GM23338 (cell line): Measurements from ENCODE around the gene ATP1A4. TPM values are rescaled to one million over a fixed set of nuclear protein-coding genes. Genes with fewer than 3 reads are reported as not detected.

Experiments used
- ATAC-seq: fragments of 200-7000 bp; cut with Tn5 transposase; 3 replicates; pipeline ENCODE4 v1.9.1; 2020
- DNase-seq: peaks from one replicate; pipeline ENCODE4 v3.0.0-alpha.2; 2015; ENCODE audit warnings: low spot score
- H2AFZ ChIP-seq: fragments of 200-600 bp; sonication (generic); 2 replicates; pipeline ENCODE4 v1.8.0; 2016; ENCODE audit warnings: antibody characterized with exemption, mild to moderate bottlenecking, moderate library complexity
- H3F3A ChIP-seq: fragments of 200-600 bp; sonication (generic); replicated peaks from 2 replicates; pipeline ENCODE4 v1.8.0; 2017; ENCODE audit warnings: antibody characterized with exemption, mixed run types, low read depth
- H3K27ac ChIP-seq: fragments of 200-600 bp; sonication (generic); 2 replicates; pipeline ENCODE4 v1.6.1; 2016; ENCODE audit warnings: low read depth
- H3K27me3 ChIP-seq: fragments of 200-600 bp; sonication (generic); 2 replicates; pipeline ENCODE4 v1.8.0; 2016; ENCODE audit warnings: mild to moderate bottlenecking, mixed run types, moderate library complexity; ENCODE audit not compliant: insufficient read depth
- H3K36me3 ChIP-seq: fragments of 200-600 bp; sonication (generic); 2 replicates; pipeline ENCODE4 v1.8.0; 2016; ENCODE audit warnings: mild to moderate bottlenecking; ENCODE audit not compliant: insufficient read depth
- H3K4me1 ChIP-seq: fragments of 200-600 bp; sonication (generic); 2 replicates; pipeline ENCODE4 v1.8.0; 2016; ENCODE audit warnings: mild to moderate bottlenecking, moderate library complexity; ENCODE audit not compliant: insufficient read depth
- H3K4me2 ChIP-seq: fragments of 200-600 bp; sonication (generic); 2 replicates; pipeline ENCODE4 v1.7.1; 2017; ENCODE audit warnings: mixed run types
- H3K4me3 ChIP-seq: fragments of 200-600 bp; sonication (generic); 2 replicates; pipeline ENCODE4 v1.6.1; 2016; ENCODE audit warnings: mixed run types
- H3K79me2 ChIP-seq: fragments of 200-600 bp; sonication (generic); replicated peaks from 2 replicates; pipeline ENCODE4 v1.8.0; 2017; ENCODE audit warnings: mild to moderate bottlenecking; ENCODE audit not compliant: insufficient read depth
- H3K9me2 ChIP-seq: fragments of 200-600 bp; sonication (generic); 2 replicates; pipeline ENCODE4 v1.8.0; 2017; ENCODE audit not compliant: insufficient read depth
- H4K20me1 ChIP-seq: fragments of 200-600 bp; sonication (generic); replicated peaks from 2 replicates; pipeline ENCODE4 v1.8.0; 2017; ENCODE audit warnings: mild to moderate bottlenecking; ENCODE audit not compliant: insufficient read depth
- H3K27ac Mint-ChIP-seq: 2 replicates; pipeline ENCODE4 v1.8.0; 2020; ENCODE audit warnings: inconsistent platforms, mild to moderate bottlenecking, moderate library complexity, mixed read lengths
- H3K27me3 Mint-ChIP-seq: 3 replicates; pipeline ENCODE4 v1.8.0; 2022; ENCODE audit warnings: low read depth, mild to moderate bottlenecking, moderate library complexity, mixed read lengths, inconsistent platforms; ENCODE audit not compliant: insufficient read depth, poor library complexity
- H3K36me3 Mint-ChIP-seq: 3 replicates; pipeline ENCODE4 v1.8.0; 2021; ENCODE audit warnings: low read depth, mild to moderate bottlenecking, inconsistent platforms, moderate library complexity, mixed read lengths
- H3K4me1 Mint-ChIP-seq: 3 replicates; pipeline ENCODE4 v1.8.0; 2020; ENCODE audit warnings: mild to moderate bottlenecking, inconsistent platforms, mixed read lengths
- H3K4me3 Mint-ChIP-seq: 3 replicates; pipeline ENCODE4 v1.8.0; 2021; ENCODE audit warnings: moderate library complexity, mild to moderate bottlenecking, inconsistent platforms, mixed read lengths
- H3K9me3 Mint-ChIP-seq: 3 replicates; pipeline ENCODE4 v1.8.0; 2020; ENCODE audit warnings: moderate library complexity, mild to moderate bottlenecking, inconsistent platforms, mixed read lengths
- EZH2phosphoT487 ChIP-seq: fragments of 200-600 bp; sonication (generic); IDR thresholded peaks from one replicate; pipeline ENCODE4 v1.8.1; 2018; ENCODE audit warnings: antibody characterized with exemption; ENCODE audit not compliant: unreplicated experiment
- NANOG ChIP-seq: IDR thresholded peaks from 2 replicates; pipeline ENCODE4 v1.6.1; 2016; ENCODE audit warnings: antibody characterized with exemption, borderline replicate concordance
- POLR2AphosphoS5 ChIP-seq: IDR thresholded peaks from 2 replicates; pipeline ENCODE4 v1.6.1; 2016; ENCODE audit warnings: antibody characterized with exemption, low read depth
- STAT1 ChIP-seq: IDR thresholded peaks from one replicate; pipeline ENCODE4 v1.6.1; 2016; ENCODE audit warnings: antibody characterized with exemption; ENCODE audit not compliant: unreplicated experiment
- ZNF114 ChIP-seq: fragments of 250-450 bp; sonication (Bioruptor Pico); IDR thresholded peaks from 2 replicates; pipeline ENCODE4 v1.5.0; 2020; ENCODE audit warnings: mild to moderate bottlenecking, moderate library complexity
- ZNF331 ChIP-seq: fragments of 250-450 bp; sonication (Bioruptor Pico); IDR thresholded peaks from 2 replicates; pipeline ENCODE4 v1.5.0; 2020; ENCODE audit warnings: low read depth, mild to moderate bottlenecking, moderate library complexity
- polyA plus RNA-seq: library from polyadenylated mRNA; unstranded; fragments of >200 nt; fragmentation: Nextera tagmentation; extraction: Ambion mirVana; gene quantifications from 2 replicates; pipeline ENCODE4 v1.2.1, GENCODE V29; 2016
- total RNA-seq: library from RNA; depleted of rRNA; stranded (reverse); fragments of >200 nt; shearing (Covaris generic); gene quantifications from 2 replicates; pipeline ENCODE4 v1.2.3, GENCODE V29; 2014
- TF ChIP-seq, protein P1 (sequence below): IDR thresholded peaks from one replicate; pipeline ENCODE4 v1.6.1; 2018; ENCODE audit warnings: antibody characterized with exemption; ENCODE audit not compliant: unreplicated experiment
- TF ChIP-seq, protein P2 (sequence below): IDR thresholded peaks from 2 replicates; pipeline ENCODE4 v1.6.1; 2016; ENCODE audit warnings: antibody characterized with exemption
- TF ChIP-seq, protein P3 (sequence below): fragments of 250-450 bp; sonication (Bioruptor Pico); IDR thresholded peaks from 2 replicates; pipeline ENCODE4 v1.5.0; 2020; ENCODE audit warnings: mild to moderate bottlenecking, moderate library complexity

ATP1A4 gene
- total and polyA plus RNA-seq, 2 experiments from 2014 or later = 0.27 to 0.63 TPM

DNA sequence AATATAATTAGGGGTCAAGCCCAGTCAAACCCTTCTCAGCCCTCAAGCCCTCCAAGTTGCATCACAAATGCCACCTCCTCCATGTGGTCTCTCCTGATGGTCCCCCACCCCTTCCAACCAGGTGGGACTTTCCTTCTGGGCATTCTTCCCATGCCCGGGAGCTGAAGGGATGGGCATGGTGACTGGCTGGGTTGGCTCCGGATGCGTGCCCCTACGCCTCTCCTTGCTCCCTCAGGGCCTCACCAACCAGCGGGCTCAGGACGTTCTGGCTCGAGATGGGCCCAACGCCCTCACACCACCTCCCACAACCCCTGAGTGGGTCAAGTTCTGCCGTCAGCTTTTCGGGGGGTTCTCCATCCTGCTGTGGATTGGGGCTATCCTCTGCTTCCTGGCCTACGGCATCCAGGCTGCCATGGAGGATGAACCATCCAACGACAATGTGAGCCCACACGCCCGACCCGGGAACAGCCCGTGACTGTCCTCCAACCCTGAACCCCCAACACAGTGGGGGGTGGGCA lies 28.4 kb upstream of the ATP1A4 start (continued):
- TF ChIP-seq, protein P1, sequence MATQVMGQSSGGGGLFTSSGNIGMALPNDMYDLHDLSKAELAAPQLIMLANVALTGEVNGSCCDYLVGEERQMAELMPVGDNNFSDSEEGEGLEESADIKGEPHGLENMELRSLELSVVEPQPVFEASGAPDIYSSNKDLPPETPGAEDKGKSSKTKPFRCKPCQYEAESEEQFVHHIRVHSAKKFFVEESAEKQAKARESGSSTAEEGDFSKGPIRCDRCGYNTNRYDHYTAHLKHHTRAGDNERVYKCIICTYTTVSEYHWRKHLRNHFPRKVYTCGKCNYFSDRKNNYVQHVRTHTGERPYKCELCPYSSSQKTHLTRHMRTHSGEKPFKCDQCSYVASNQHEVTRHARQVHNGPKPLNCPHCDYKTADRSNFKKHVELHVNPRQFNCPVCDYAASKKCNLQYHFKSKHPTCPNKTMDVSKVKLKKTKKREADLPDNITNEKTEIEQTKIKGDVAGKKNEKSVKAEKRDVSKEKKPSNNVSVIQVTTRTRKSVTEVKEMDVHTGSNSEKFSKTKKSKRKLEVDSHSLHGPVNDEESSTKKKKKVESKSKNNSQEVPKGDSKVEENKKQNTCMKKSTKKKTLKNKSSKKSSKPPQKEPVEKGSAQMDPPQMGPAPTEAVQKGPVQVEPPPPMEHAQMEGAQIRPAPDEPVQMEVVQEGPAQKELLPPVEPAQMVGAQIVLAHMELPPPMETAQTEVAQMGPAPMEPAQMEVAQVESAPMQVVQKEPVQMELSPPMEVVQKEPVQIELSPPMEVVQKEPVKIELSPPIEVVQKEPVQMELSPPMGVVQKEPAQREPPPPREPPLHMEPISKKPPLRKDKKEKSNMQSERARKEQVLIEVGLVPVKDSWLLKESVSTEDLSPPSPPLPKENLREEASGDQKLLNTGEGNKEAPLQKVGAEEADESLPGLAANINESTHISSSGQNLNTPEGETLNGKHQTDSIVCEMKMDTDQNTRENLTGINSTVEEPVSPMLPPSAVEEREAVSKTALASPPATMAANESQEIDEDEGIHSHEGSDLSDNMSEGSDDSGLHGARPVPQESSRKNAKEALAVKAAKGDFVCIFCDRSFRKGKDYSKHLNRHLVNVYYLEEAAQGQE = no peak
- TF ChIP-seq ZNF114 (CRISPR knock-in tag) (no peak), EZH2phosphoT487 (no peak), POLR2AphosphoS5 (no peak)

DNA sequence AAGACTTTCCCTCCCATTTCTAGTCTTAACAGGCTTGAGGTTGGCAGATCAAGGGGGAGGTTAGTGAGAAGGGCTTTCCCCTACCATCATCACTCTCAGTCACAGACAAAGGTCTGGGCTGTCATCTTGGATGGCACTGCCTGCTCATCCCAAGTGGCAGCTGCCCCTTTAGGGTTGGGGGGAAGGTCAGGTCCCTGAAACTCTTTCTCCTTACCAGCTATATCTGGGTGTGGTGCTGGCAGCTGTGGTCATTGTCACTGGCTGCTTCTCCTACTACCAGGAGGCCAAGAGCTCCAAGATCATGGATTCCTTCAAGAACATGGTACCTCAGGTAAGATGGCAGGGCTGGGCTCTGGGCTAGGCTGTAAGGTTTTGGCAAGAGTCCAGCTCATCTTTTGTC lies 27.7 kb upstream of the ATP1A4 start:
- no peaks in the 10 kb centered on the region for H3K4me1 ChIP-seq
- DNase-seq (no peak), ATAC-seq (no peak)
- no peaks in the 10 kb centered on the region for H3K27me3 ChIP-seq
- no peaks in the 10 kb centered on the region for H3K79me2 ChIP-seq
- no peaks in the 10 kb centered on the region for H4K20me1 ChIP-seq
- no peak overlapping the region for H3K4me3 Mint-ChIP-seq
- peaks cover 84% of the 10 kb centered on the region for H3K36me3 Mint-ChIP-seq
- no peak overlapping the region for H3K27ac Mint-ChIP-seq
- peaks cover 4% of the 10 kb centered on the region for H3K27me3 Mint-ChIP-seq
- H3F3A ChIP-seq = no peaks in the 10 kb centered on the region
- no peak overlapping the region for H3K27ac ChIP-seq
- no peak overlapping the region for H3K4me2 ChIP-seq
- TF ChIP-seq, protein P2, sequence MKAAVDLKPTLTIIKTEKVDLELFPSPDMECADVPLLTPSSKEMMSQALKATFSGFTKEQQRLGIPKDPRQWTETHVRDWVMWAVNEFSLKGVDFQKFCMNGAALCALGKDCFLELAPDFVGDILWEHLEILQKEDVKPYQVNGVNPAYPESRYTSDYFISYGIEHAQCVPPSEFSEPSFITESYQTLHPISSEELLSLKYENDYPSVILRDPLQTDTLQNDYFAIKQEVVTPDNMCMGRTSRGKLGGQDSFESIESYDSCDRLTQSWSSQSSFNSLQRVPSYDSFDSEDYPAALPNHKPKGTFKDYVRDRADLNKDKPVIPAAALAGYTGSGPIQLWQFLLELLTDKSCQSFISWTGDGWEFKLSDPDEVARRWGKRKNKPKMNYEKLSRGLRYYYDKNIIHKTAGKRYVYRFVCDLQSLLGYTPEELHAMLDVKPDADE = no peak
- no peak for TF ChIP-seq ZNF331 (CRISPR knock-in tag)
- TF ChIP-seq, protein P3, sequence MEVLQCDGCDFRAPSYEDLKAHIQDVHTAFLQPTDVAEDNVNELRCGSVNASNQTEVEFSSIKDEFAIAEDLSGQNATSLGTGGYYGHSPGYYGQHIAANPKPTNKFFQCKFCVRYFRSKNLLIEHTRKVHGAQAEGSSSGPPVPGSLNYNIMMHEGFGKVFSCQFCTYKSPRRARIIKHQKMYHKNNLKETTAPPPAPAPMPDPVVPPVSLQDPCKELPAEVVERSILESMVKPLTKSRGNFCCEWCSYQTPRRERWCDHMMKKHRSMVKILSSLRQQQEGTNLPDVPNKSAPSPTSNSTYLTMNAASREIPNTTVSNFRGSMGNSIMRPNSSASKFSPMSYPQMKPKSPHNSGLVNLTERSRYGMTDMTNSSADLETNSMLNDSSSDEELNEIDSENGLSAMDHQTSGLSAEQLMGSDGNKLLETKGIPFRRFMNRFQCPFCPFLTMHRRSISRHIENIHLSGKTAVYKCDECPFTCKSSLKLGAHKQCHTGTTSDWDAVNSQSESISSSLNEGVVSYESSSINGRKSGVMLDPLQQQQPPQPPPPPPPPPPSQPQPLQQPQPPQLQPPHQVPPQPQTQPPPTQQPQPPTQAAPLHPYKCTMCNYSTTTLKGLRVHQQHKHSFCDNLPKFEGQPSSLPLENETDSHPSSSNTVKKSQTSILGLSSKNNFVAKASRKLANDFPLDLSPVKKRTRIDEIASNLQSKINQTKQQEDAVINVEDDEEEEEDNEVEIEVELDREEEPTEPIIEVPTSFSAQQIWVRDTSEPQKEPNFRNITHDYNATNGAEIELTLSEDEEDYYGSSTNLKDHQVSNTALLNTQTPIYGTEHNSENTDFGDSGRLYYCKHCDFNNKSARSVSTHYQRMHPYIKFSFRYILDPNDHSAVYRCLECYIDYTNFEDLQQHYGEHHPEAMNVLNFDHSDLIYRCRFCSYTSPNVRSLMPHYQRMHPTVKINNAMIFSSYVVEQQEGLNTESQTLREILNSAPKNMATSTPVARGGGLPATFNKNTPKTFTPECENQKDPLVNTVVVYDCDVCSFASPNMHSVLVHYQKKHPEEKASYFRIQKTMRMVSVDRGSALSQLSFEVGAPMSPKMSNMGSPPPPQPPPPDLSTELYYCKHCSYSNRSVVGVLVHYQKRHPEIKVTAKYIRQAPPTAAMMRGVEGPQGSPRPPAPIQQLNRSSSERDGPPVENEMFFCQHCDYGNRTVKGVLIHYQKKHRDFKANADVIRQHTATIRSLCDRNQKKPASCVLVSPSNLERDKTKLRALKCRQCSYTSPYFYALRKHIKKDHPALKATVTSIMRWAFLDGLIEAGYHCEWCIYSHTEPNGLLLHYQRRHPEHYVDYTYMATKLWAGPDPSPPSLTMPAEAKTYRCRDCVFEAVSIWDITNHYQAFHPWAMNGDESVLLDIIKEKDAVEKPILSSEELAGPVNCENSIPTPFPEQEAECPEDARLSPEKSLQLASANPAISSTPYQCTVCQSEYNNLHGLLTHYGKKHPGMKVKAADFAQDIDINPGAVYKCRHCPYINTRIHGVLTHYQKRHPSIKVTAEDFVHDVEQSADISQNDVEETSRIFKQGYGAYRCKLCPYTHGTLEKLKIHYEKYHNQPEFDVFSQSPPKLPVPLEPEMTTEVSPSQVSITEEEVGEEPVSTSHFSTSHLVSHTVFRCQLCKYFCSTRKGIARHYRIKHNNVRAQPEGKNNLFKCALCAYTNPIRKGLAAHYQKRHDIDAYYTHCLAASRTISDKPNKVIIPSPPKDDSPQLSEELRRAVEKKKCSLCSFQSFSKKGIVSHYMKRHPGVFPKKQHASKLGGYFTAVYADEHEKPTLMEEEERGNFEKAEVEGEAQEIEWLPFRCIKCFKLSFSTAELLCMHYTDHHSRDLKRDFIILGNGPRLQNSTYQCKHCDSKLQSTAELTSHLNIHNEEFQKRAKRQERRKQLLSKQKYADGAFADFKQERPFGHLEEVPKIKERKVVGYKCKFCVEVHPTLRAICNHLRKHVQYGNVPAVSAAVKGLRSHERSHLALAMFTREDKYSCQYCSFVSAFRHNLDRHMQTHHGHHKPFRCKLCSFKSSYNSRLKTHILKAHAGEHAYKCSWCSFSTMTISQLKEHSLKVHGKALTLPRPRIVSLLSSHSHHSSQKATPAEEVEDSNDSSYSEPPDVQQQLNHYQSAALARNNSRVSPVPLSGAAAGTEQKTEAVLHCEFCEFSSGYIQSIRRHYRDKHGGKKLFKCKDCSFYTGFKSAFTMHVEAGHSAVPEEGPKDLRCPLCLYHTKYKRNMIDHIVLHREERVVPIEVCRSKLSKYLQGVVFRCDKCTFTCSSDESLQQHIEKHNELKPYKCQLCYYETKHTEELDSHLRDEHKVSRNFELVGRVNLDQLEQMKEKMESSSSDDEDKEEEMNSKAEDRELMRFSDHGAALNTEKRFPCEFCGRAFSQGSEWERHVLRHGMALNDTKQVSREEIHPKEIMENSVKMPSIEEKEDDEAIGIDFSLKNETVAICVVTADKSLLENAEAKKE = no peak
- TF ChIP-seq STAT1 = no peak
- no peak for TF ChIP-seq NANOG
- no peaks in the 10 kb centered on the region for H3K9me2 ChIP-seq
- H3K9me3 Mint-ChIP-seq = no peaks in the 10 kb centered on the region
- H2AFZ ChIP-seq = no peak overlapping the region
- no peak overlapping the region for H3K4me3 ChIP-seq
- H3K36me3 ChIP-seq = no peaks in the 10 kb centered on the region
- peaks cover 21% of the 10 kb centered on the region for H3K4me1 Mint-ChIP-seq
